ENCODE measurements around the gene HOXA7. TPM values are rescaled to one million over a fixed set of nuclear protein-coding genes. Genes with fewer than 3 reads are reported as not detected.

HOXA7 gene
- total RNA-seq, 1 donor from 2014 or later = not detected

DNA sequence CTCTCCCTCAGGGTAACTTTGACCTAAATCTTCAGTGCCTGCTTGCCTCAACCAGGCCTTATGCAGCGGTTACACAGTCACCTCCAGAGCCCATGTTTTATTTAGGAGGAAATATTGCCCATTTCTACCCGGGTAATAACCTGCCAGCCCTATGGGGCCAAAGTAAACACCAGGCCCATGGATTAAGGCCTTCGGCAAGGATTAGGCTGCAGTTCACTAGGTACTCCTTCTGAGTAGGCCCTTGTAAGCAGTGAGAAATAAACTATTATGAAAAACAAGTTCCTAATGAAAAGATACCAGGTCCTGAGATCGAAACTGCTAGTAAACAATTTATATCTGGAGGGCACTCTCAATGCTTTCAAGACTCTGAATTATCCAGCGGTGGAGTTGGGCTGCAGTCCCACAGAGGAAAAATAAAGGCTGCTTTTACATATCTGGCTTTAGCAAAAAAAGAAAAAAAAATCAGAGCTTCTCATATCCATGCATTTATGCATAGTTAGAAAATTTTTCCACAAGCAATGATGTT lies 21.4 kb upstream of the HOXA7 start:
- DNase-seq (no peak), ATAC-seq (ENCODE audit: low read depth) (no peak)
- intact Hi-C loops (cut with micrococcal nuclease) = no loop called here
- H3K27ac Mint-ChIP-seq = no peak overlapping the region
- peaks cover 60% of the 10 kb centered on the region for H3K27me3 Mint-ChIP-seq
- ChIA-PET POLR2A (no interaction called here), CTCF (interaction anchor here (0.9 kb wide), 1 partner anchor 15 kb away, joined by 4 read pairs; no protein-coding TSS in a partner anchor)
- H3K4me1 Mint-ChIP-seq = peaks cover 12% of the 10 kb centered on the region
- no peaks in the 10 kb centered on the region for H3K9me3 Mint-ChIP-seq
- no peak overlapping the region for H3K4me3 Mint-ChIP-seq
- TF ChIP-seq CTCF (IDR thresholded peaks at IDR 0.05) = no peak
- H3K36me3 Mint-ChIP-seq (ENCODE audit: low read depth) = no peaks in the 10 kb centered on the region

- Mint-ChIP-seq H3K9me3 (no peaks in the 10 kb centered on the region), H3K36me3 (ENCODE audit: low read depth) (no peaks in the 10 kb centered on the region), H3K4me3 (no peak overlapping the region), H3K4me1 (peaks cover 14% of the 10 kb centered on the region), H3K27ac (no peak overlapping the region), H3K27me3 (peaks cover 56% of the 10 kb centered on the region)
- ChIA-PET POLR2A (no interaction called here), CTCF (interaction anchor here (0.9 kb wide), 1 partner anchor 14 kb away, joined by 4 read pairs; no protein-coding TSS in a partner anchor)
- DNase-seq (no peak), ATAC-seq (ENCODE audit: low read depth) (no peak)
- no peak for TF ChIP-seq CTCF (IDR thresholded peaks at IDR 0.05)
- intact Hi-C loops (cut with micrococcal nuclease) = no loop called here
Observed at GRCh38 chr7:27176962-27177794, 20.7 kb upstream of the HOXA7 start.

DNA sequence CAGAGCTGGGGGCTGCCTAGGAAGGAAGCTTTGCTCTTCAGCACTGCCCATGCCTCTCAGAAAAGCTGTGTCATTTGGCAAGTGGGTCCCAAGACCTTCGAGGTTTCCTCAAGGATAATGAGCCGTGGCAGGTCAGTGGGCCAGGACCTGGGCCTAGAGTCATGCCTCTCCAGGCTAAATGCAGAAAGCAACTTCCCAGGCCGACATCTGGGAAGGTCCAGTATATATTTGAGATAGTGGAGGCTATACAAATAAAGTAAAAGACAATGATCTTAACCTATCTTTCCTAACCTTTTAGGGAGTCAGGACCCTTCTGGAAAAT lies 20.0 kb upstream of the HOXA7 start:
- ATAC-seq (ENCODE audit: low read depth) (no peak), DNase-seq (no peak)
- H3K27me3 Mint-ChIP-seq = peaks cover 60% of the 10 kb centered on the region
- TF ChIP-seq CTCF (IDR thresholded peaks at IDR 0.05) = no peak
- POLR2A ChIA-PET = no interaction called here
- no peaks in the 10 kb centered on the region for H3K36me3 Mint-ChIP-seq (ENCODE audit: low read depth)
- H3K27ac Mint-ChIP-seq = no peak overlapping the region
- CTCF ChIA-PET = interaction anchor here (1.3 kb wide), 1 partner anchor 15 kb away, joined by 3 read pairs; no protein-coding TSS in a partner anchor
- H3K9me3 Mint-ChIP-seq = no peaks in the 10 kb centered on the region
- H3K4me1 Mint-ChIP-seq = peaks cover 19% of the 10 kb centered on the region
- intact Hi-C loops (cut with micrococcal nuclease) = no loop called here
- H3K4me3 Mint-ChIP-seq = no peak overlapping the region

GRCh38 chr7:27175626-27176523 lies 19.4 kb upstream of the HOXA7 start:
- no peaks in the 10 kb centered on the region for H3K9me3 Mint-ChIP-seq
- TF ChIP-seq CTCF (IDR thresholded peaks at IDR 0.05) = no peak
- H3K4me3 Mint-ChIP-seq = no peak overlapping the region
- DNase-seq = no peak
- no peak overlapping the region for H3K27ac Mint-ChIP-seq
- intact Hi-C loops (cut with micrococcal nuclease) = no loop called here
- peaks cover 61% of the 10 kb centered on the region for H3K27me3 Mint-ChIP-seq
- peaks cover 20% of the 10 kb centered on the region for H3K4me1 Mint-ChIP-seq
- ChIA-PET POLR2A (no interaction called here), CTCF (interaction anchor here (1.3 kb wide), 1 partner anchor 15 kb away, joined by 3 read pairs; no protein-coding TSS in a partner anchor)
- ATAC-seq (ENCODE audit: low read depth) = no peak
- H3K36me3 Mint-ChIP-seq (ENCODE audit: low read depth) = no peaks in the 10 kb centered on the region
